Epithelial cell of alveolus of lung (primary cell): ENCODE measurements around the gene RIOX2. TPM values are rescaled to one million over a fixed set of nuclear protein-coding genes. Genes with fewer than 3 reads are reported as not detected.

ENCODE experiments used
- total RNA-seq: library from RNA; depleted of rRNA; stranded (reverse); fragments of >200 nt; gene quantifications from 2 replicates; pipeline ENCODE4 v1.2.1, GENCODE V29; 2015

Gene RIOX2
- total RNA-seq = 26.9 and 46.5 TPM in 2 replicates

GRCh38 chr3:97971679-97972567 is at the start of gene RIOX2:
RIOX2 (minus strand) TSS chr3:97972431; CDS start chr3:97967593, 4,838 bp downstream.

Other genes with a start within 250 kb of the RIOX2 start
- gene ARL6, start 207.7 kb downstream of the RIOX2 start, total RNA-seq = 5.6 and 10.5 TPM in 2 replicates
- gene CRYBG3, start 150.4 kb downstream of the RIOX2 start, total RNA-seq = 8.4 and 46.9 TPM in 2 replicates
- not detected in 2 replicates for gene GABRR3, start 62.9 kb upstream of the RIOX2 start, total RNA-seq
- gene OR5AC2, start 114.7 kb upstream of the RIOX2 start, total RNA-seq = not detected in 2 replicates
- gene OR5H1, start 158.3 kb upstream of the RIOX2 start, total RNA-seq = not detected in 2 replicates
- gene OR5H14, start 175.0 kb upstream of the RIOX2 start, total RNA-seq = not detected in 2 replicates
- not detected in 2 replicates for gene OR5H15, start 194.3 kb upstream of the RIOX2 start, total RNA-seq